Measurements from ENCODE around the gene NF1.
"Not testable (repeated sequence)": the region's sequence is repeated elsewhere in the genome, so short reads cannot be mapped to it uniquely, and the experiment has no call there.

Gene NF1

GRCh38 chr17:31094600-31095235, at the start of gene NF1:
Gene NF1 (plus strand): TSS chr17:31094977. CDS start chr17:31095310, 333 bp downstream.
- no peak for TF ChIP-seq CTCF (conservative IDR thresholded peaks at IDR 0.05; ENCODE audit: low read depth, low read length)
- H3K4me3 ChIP-seq (ENCODE audit: low read depth, low read length): peak within 1 kb of the TSS; percentile 82
- DNase-seq (ENCODE audit: low read depth): peak; percentile 96

GRCh38 chr17:31046856-31047425, 47.8 kb upstream of the NF1 start:
- not testable (repeated sequence) for H3K4me3 ChIP-seq (ENCODE audit: low read depth, low read length); DNase-seq (ENCODE audit: low read depth)

- TF ChIP-seq CTCF (conservative IDR thresholded peaks at IDR 0.05; ENCODE audit: low read depth, low read length): no peak
- DNase-seq (ENCODE audit: low read depth): no peak
- H3K4me3 ChIP-seq (ENCODE audit: low read depth, low read length): no peak overlapping the region
Measured at GRCh38 chr17:31048142-31048541, 46.6 kb upstream of the NF1 start.

GRCh38 chr17:31048780-31049179, 46.0 kb upstream of the NF1 start:
- TF ChIP-seq CTCF (conservative IDR thresholded peaks at IDR 0.05; ENCODE audit: low read depth, low read length): no peak
- no peak overlapping the region for H3K4me3 ChIP-seq (ENCODE audit: low read depth, low read length)
- peak; percentile 43 for DNase-seq (ENCODE audit: low read depth)

- TF ChIP-seq CTCF (conservative IDR thresholded peaks at IDR 0.05; ENCODE audit: low read depth, low read length): no peak
- H3K4me3 ChIP-seq (ENCODE audit: low read depth, low read length): no peak overlapping the region
- DNase-seq (ENCODE audit: low read depth): no peak
Measured at GRCh38 chr17:31050948-31051347, 43.8 kb upstream of the NF1 start.

GRCh38 chr17:31051506-31051905, 43.3 kb upstream of the NF1 start:
- no peak for DNase-seq (ENCODE audit: low read depth)
- TF ChIP-seq CTCF (conservative IDR thresholded peaks at IDR 0.05; ENCODE audit: low read depth, low read length): no peak
- H3K4me3 ChIP-seq (ENCODE audit: low read depth, low read length): no peak overlapping the region

- H3K4me3 ChIP-seq (ENCODE audit: low read depth, low read length): no peak overlapping the region
- no peak for TF ChIP-seq CTCF (conservative IDR thresholded peaks at IDR 0.05; ENCODE audit: low read depth, low read length)
- peak; percentile 98 for DNase-seq (ENCODE audit: low read depth)
Measured at GRCh38 chr17:31052187-31052889, 42.4 kb upstream of the NF1 start.

Measured in choroid plexus epithelial cell (primary cell).